Testis (tissue), 3 donors: ENCODE results near the gene MACROD1. TPM values are rescaled to one million over a fixed set of nuclear protein-coding genes. Genes with fewer than 3 reads are reported as not detected.

Source experiments
- DNase-seq: peaks from one replicate; pipeline ENCODE4 v3.0.0-alpha.2; 2019
- H3K27ac ChIP-seq, 2 donors: fragments of 200-600 bp; sonication (generic); one replicate each; pipeline ENCODE4 v1.5.1; 2019
- H3K27me3 ChIP-seq: fragments of 200-600 bp; sonication (generic); one replicate; pipeline ENCODE4 v1.5.1; 2019
- H3K36me3 ChIP-seq: fragments of 200-600 bp; sonication (generic); one replicate; pipeline ENCODE4 v1.5.1; 2017; ENCODE audit warnings: low read depth; ENCODE audit errors: missing control alignments
- H3K4me1 ChIP-seq: fragments of 200-600 bp; sonication (generic); one replicate; pipeline ENCODE4 v1.5.1; 2019
- H3K4me3 ChIP-seq, 2 donors: fragments of 200-600 bp; sonication (generic); one replicate each; pipeline ENCODE4 v1.5.1; 2017 to 2019
- H3K9me3 ChIP-seq: fragments of 200-600 bp; sonication (generic); one replicate; pipeline ENCODE4 v1.5.1; 2017
- CTCF ChIP-seq, 3 experiments: fragments of 450-650 bp in 2 of 3; fragments of 200-600 bp in 1 of 3; sonication (generic) in 1 of 3; IDR thresholded peaks; one replicate each; pipeline ENCODE4 v1.5.1; 2016 to 2019; ENCODE audit warnings: antibody characterized with exemption in 3 of 3, mild to moderate bottlenecking in 2 of 3, moderate library complexity in 1 of 3
- POLR2A ChIP-seq: fragments of 450-650 bp; IDR thresholded peaks from one replicate; pipeline ENCODE4 v1.6.1; 2017; ENCODE audit warnings: antibody characterized with exemption, mild to moderate bottlenecking, moderate library complexity
- WGBS, 2 donors: methylation state at CpG; one replicate each; pipeline ENCODE4 v1.1.5; 2018; 5-methylcytosine and 5-hydroxymethylcytosine counted together
- intact Hi-C: fragments of 100-400 bp; cut with DNase I; formaldehyde crosslinking; loops from one replicate; pipeline ENCODE4 v1.15.1; 2023; ENCODE audit warnings: low total_unique reads
- polyA plus RNA-seq: library from polyadenylated mRNA; stranded (reverse); fragments of 350-450 nt; fragmentation: Illumina TruSeq; extraction: RNeasy Lipid Tissue Mini Kit (QIAGEN cat#74804); gene quantifications from one replicate; pipeline ENCODE4 v1.2.3, GENCODE V29; 2014; ENCODE audit warnings: low read depth, low replicate concordance; ENCODE audit not compliant: insufficient read depth
- total RNA-seq, 2 donors: library from RNA; depleted of rRNA; stranded (reverse); fragments of >200 nt; gene quantifications; one replicate each; pipeline ENCODE4 v1.2.3, GENCODE V29; 2016

MACROD1 gene
- total and polyA plus RNA-seq, 3 donors from 2014 or later: 13.3 to 15.3 (median 14.1) TPM

DNA sequence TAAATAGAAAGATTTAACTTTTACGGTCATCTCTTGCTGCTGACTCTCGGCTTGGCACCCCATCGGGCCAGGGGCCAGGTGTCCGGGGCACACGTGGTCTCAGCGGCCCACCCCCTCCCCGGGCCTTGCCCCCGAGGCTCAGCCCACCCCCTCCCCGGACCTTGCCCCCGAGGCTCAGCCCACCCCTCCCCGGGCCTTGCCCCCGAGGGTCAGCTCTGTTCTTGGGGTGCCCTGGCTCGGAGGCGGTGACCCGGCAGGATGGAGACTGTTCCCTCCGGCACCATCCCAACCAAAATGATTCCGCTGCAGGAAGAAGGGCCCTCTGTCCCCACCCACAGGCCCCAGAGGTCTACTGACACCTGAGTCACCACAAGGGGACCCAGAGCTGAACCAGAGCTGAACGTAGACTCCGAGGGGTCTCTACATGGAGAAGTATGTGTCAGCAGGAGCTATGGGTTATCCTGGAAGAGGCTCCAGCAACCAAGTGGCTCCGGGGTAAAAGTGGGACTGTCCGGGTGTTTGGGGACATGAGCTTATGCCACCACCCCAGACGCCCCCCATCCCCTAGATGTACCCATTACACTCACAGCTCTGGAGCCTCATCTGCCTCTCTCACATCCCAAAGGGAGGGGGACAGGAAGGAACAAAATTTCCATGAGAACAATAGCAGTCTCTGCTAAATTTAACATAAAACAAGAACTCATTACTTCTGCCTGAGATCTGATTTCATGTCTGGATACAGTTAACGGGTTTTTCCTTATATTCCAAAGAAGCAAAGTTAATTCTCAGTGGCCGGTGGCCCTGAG is 38.4 kb downstream of the MACROD1 start:
- Histone ChIP-seq H3K36me3 (no peaks in the 10 kb centered on the region), H3K4me3 (no peak overlapping the region), H3K4me1 (peaks cover 5% of the 10 kb centered on the region), H3K27ac (no peak overlapping the region), H3K9me3 (no peaks in the 10 kb centered on the region), H3K27me3 (no peaks in the 10 kb centered on the region)
- intact Hi-C loops: no loop called here
- WGBS, 2 donors: 92 to 94% methylated on average over 16 to 24 of the region's 24 CpGs
- no peak for DNase-seq
- TF ChIP-seq CTCF (IDR thresholded peaks at IDR 0.05): no peak
- TF ChIP-seq POLR2A: no peak

- intact Hi-C loops: no loop called here
Observed at GRCh38 chr11:64126796-64127195, 39.1 kb downstream of the MACROD1 start.

GRCh38 chr11:64126371-64126770 is 39.5 kb downstream of the MACROD1 start:
- H3K36me3 ChIP-seq: no peaks in the 10 kb centered on the region
- no peak overlapping the region for H3K27ac ChIP-seq
- 88 to 93% methylated on average over 12 of the region's 12 CpGs for WGBS, 2 donors
- TF ChIP-seq CTCF (IDR thresholded peaks at IDR 0.05) (no peak), POLR2A (no peak)
- intact Hi-C loops: no loop called here
- no peaks in the 10 kb centered on the region for H3K27me3 ChIP-seq
- peaks cover 5% of the 10 kb centered on the region for H3K4me1 ChIP-seq
- no peak for DNase-seq
- no peaks in the 10 kb centered on the region for H3K9me3 ChIP-seq
- H3K4me3 ChIP-seq: no peak overlapping the region

More at GRCh38 chr11:64126796-64127195, 39.1 kb downstream of the MACROD1 start:
- no peak for DNase-seq
- WGBS, 2 donors: 93 to 94% methylated on average over 17 of the region's 17 CpGs
- no peak for TF ChIP-seq POLR2A
- no peak for TF ChIP-seq CTCF (IDR thresholded peaks at IDR 0.05)
- no peak overlapping the region for H3K27ac ChIP-seq
- no peaks in the 10 kb centered on the region for H3K9me3 ChIP-seq
- H3K4me1 ChIP-seq: peaks cover 5% of the 10 kb centered on the region
- no peak overlapping the region for H3K4me3 ChIP-seq
- H3K36me3 ChIP-seq: no peaks in the 10 kb centered on the region
- H3K27me3 ChIP-seq: no peaks in the 10 kb centered on the region

GRCh38 chr11:64125676-64126075 is 40.2 kb downstream of the MACROD1 start:
- Histone ChIP-seq H3K9me3 (no peaks in the 10 kb centered on the region), H3K27me3 (no peaks in the 10 kb centered on the region), H3K36me3 (no peaks in the 10 kb centered on the region), H3K27ac (no peak overlapping the region), H3K4me1 (peaks cover 5% of the 10 kb centered on the region), H3K4me3 (no peak overlapping the region)
- intact Hi-C loops: no loop called here
- TF ChIP-seq CTCF (IDR thresholded peaks at IDR 0.05): no peak
- TF ChIP-seq POLR2A: no peak
- 88 to 95% methylated on average over 13 to 14 of the region's 14 CpGs for WGBS, 2 donors
- no peak for DNase-seq

GRCh38 chr11:64124147-64124546 is 41.8 kb downstream of the MACROD1 start:
- DNase-seq: no peak
- intact Hi-C loops: no loop called here
- Histone ChIP-seq H3K4me3 (no peak overlapping the region), H3K36me3 (no peaks in the 10 kb centered on the region), H3K27ac (no peak overlapping the region), H3K27me3 (no peaks in the 10 kb centered on the region), H3K4me1 (peaks cover 5% of the 10 kb centered on the region), H3K9me3 (no peaks in the 10 kb centered on the region)
- 91 to 95% methylated on average over 9 of the region's 9 CpGs for WGBS, 2 donors
- no peak for TF ChIP-seq CTCF (IDR thresholded peaks at IDR 0.05)
- TF ChIP-seq POLR2A: no peak
